ENCODE data around the gene YWHAG. TPM values are rescaled to one million over a fixed set of nuclear protein-coding genes. Genes with fewer than 3 reads are reported as not detected.

YWHAG gene
- total and polyA plus RNA-seq, 9 of the 15 experiments (the other 6 are each of a cell fraction or from before 2014, with no cell fraction given), result 30.4 to 246 (median 94.5) TPM

- TF ChIP-seq PKNOX1 (IDR thresholded peaks at IDR 0.05), result peak; percentile 81
- peak; percentile 50; the same call in 1 of the 2 replicates for TF ChIP-seq SREBF2 (CRISPR knock-in tag; IDR thresholded peaks at IDR 0.05)
- no peak for TF ChIP-seq ZNF57 (CRISPR knock-in tag; IDR thresholded peaks at IDR 0.05)
- TF ChIP-seq GMEB1 (CRISPR knock-in tag; IDR thresholded peaks at IDR 0.05), result no peak; the same call in 1 of the 2 replicates
- TF ChIP-seq ZNF77 (CRISPR knock-in tag; IDR thresholded peaks at IDR 0.05), result no peak
- TF ChIP-seq ZBTB49 (CRISPR knock-in tag; IDR thresholded peaks at IDR 0.05; ENCODE audit: borderline replicate concordance), result no peak
- TF ChIP-seq ZNF696 (CRISPR knock-in tag; conservative IDR thresholded peaks at IDR 0.05), result no peak
- TF ChIP-seq CLOCK (CRISPR knock-in tag; IDR thresholded peaks at IDR 0.05; ENCODE audit: borderline replicate concordance), result no peak
- peak; percentile 80; the same call in 1 of the 2 replicates for TF ChIP-seq FOXP1 (CRISPR knock-in tag; IDR thresholded peaks at IDR 0.05)
- no peak for TF ChIP-seq ZFP91 (CRISPR knock-in tag; IDR thresholded peaks at IDR 0.05)
- peak; percentile 56; the same call in 1 of the 2 replicates for TF ChIP-seq MEF2A (IDR thresholded peaks at IDR 0.05; ENCODE audit: control insufficient read depth, low read depth, low read length)
- 0 out of 2 replicates have a peak, but pooled peaks have one; percentile 59 for TF ChIP-seq NBN (IDR thresholded peaks at IDR 0.05; ENCODE audit: low read depth)
- no peak for TF ChIP-seq POLR2AphosphoS2 (IDR thresholded peaks at IDR 0.05; ENCODE audit: low read length)
- TF ChIP-seq ZNF41 (CRISPR knock-in tag; conservative IDR thresholded peaks at IDR 0.05), result no peak
- TF ChIP-seq RFX1 (IDR thresholded peaks at IDR 0.05), result no peak
- TF ChIP-seq MNT (conservative IDR thresholded peaks at IDR 0.05), result peak in 1 of 2 experiments; percentile 59; a peak in 2 of 4 replicates
These were observed 44.6 kb downstream of the YWHAG start (continued) for GRCh38 chr7:76314042-76314721.
